ENCODE results near the gene LMO7.

The LMO7 gene

DNA sequence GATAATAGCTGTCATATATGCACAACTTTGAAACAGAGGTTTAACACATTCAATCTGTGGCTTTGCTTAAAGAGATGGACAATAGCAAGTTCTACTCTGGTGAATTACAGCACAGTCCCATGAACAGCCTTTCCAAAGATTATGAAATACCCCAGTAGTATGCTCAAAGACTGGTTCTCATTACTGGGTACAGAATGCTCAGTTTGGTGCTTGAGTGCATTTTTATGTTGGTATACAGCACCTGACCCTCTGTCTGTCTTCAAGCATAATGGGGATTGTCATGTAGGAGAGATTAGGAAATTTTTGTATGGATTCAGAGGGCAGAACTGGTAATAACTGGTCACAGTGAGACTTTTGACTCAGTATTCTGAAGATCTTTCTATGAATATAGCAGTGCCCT is 7.6 kb downstream of the LMO7 start:
- DNase-seq (ENCODE audit: low spot score), result no peak
- Histone ChIP-seq H2BK12ac (ENCODE audit: low read length) (no peak overlapping the region), H2AK5ac (ENCODE audit: low read depth, low read length) (no peak overlapping the region)

DNA sequence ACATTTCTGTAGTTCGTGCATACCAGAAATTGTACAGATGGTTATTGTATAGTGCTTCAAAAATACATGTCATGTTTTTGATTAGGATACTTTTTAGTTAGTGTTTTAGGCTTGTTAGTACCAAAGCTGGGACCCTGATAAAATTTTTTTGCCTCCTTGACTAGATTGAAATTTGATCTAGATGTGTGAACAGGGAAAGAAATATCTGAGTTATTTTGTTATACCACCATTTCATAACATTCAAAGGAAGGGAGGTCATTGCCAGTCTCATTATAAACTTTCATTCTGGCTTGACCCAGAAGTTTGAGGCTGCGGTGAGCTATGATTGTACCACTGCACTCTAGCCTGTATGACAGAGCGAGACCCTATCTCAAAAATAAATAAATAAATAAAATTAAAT is 9.0 kb downstream of the LMO7 start:
- H3K9me3 ChIP-seq (replicated peaks in 1 of 2; ENCODE audit: control insufficient read depth in 2 of 2, insufficient read depth in 1 of 2, low read depth in 1 of 2, low read length in 2 of 2), result no peaks in the 10 kb centered on the region
- H3K14ac ChIP-seq (ENCODE audit: low read length), result no peak overlapping the region
- H3K4me3 ChIP-seq (ENCODE audit: low read length in 2 of 2), result no peak overlapping the region
- H3K27me3 ChIP-seq (ENCODE audit: control insufficient read depth in 3 of 3, insufficient read depth in 3 of 3, low read depth in 1 of 3, low read length in 3 of 3), result no peaks in the 10 kb centered on the region
- DNase-seq (ENCODE audit: low spot score), result no peak
- H3K4ac ChIP-seq (ENCODE audit: low read length), result no peak overlapping the region
- H2BK15ac ChIP-seq (ENCODE audit: low read length), result no peak overlapping the region
- H3K36me3 ChIP-seq (replicated peaks in 1 of 2; ENCODE audit: control insufficient read depth in 2 of 2, insufficient read depth in 2 of 2, low read length in 2 of 2), result no peaks in the 10 kb centered on the region
- H2AFZ ChIP-seq (ENCODE audit: low read length), result no peak overlapping the region
- H2BK5ac ChIP-seq (ENCODE audit: low read length), result no peak overlapping the region
- H3K23ac ChIP-seq (ENCODE audit: low read depth, low read length, poor library complexity), result no peak overlapping the region
- no peaks in the 10 kb centered on the region for H3K4me1 ChIP-seq (ENCODE audit: control insufficient read depth in 2 of 2, insufficient read depth in 1 of 2, low read depth in 1 of 2, low read length in 2 of 2)
- no peak overlapping the region for H2BK120ac ChIP-seq (ENCODE audit: low read depth, low read length)
- no peak overlapping the region for H4K91ac ChIP-seq (ENCODE audit: low read depth, low read length, poor library complexity)
- H3K18ac ChIP-seq (ENCODE audit: low read length), result no peak overlapping the region
- H3K9ac ChIP-seq (ENCODE audit: low read depth, low read length, poor library complexity), result no peak overlapping the region
- no peak overlapping the region for H3K4me2 ChIP-seq (ENCODE audit: insufficient read depth, low read length, poor library complexity, severe bottlenecking)
- no CpG with 5 or more reads among the region's 3 CpGs for WGBS, 2 donors (ENCODE audit: extremely low coverage in 2 of 2, insufficient read length in 2 of 2, insufficient replicate concordance in 1 of 2)
- no peak overlapping the region for H4K8ac ChIP-seq (ENCODE audit: low read depth, low read length)
- H2AK5ac ChIP-seq (ENCODE audit: low read depth, low read length), result no peak overlapping the region
- H3K27ac ChIP-seq (replicated peaks; ENCODE audit: low read length), result no peak overlapping the region
- H2BK12ac ChIP-seq (ENCODE audit: low read length), result no peak overlapping the region
- H3K79me1 ChIP-seq (ENCODE audit: low read depth, low read length), result no peaks in the 10 kb centered on the region

More for the DNA sequence above, 7.6 kb downstream of the LMO7 start:
- Histone ChIP-seq H3K27ac (replicated peaks; ENCODE audit: low read length) (no peak overlapping the region), H3K14ac (ENCODE audit: low read length) (no peak overlapping the region), H2BK15ac (ENCODE audit: low read length) (no peak overlapping the region), H3K79me1 (ENCODE audit: low read depth, low read length) (no peaks in the 10 kb centered on the region), H3K9ac (ENCODE audit: low read depth, low read length, poor library complexity) (no peak overlapping the region), H3K36me3 (replicated peaks in 1 of 2; ENCODE audit: control insufficient read depth in 2 of 2, insufficient read depth in 2 of 2, low read length in 2 of 2) (no peaks in the 10 kb centered on the region), H3K4me1 (ENCODE audit: control insufficient read depth in 2 of 2, insufficient read depth in 1 of 2, low read depth in 1 of 2, low read length in 2 of 2) (no peaks in the 10 kb centered on the region), H3K4ac (ENCODE audit: low read length) (no peak overlapping the region), H3K4me3 (ENCODE audit: low read length in 2 of 2) (no peak overlapping the region), H3K23ac (ENCODE audit: low read depth, low read length, poor library complexity) (no peak overlapping the region), H2BK5ac (ENCODE audit: low read length) (no peak overlapping the region), H3K9me3 (replicated peaks in 1 of 2; ENCODE audit: control insufficient read depth in 2 of 2, insufficient read depth in 1 of 2, low read depth in 1 of 2, low read length in 2 of 2) (no peaks in the 10 kb centered on the region), H3K27me3 (ENCODE audit: control insufficient read depth in 3 of 3, insufficient read depth in 3 of 3, low read depth in 1 of 3, low read length in 3 of 3) (no peaks in the 10 kb centered on the region), H3K18ac (ENCODE audit: low read length) (no peak overlapping the region), H2AFZ (ENCODE audit: low read length) (no peak overlapping the region), H3K4me2 (ENCODE audit: insufficient read depth, low read length, poor library complexity, severe bottlenecking) (no peak overlapping the region), H2BK120ac (ENCODE audit: low read depth, low read length) (no peak overlapping the region), H4K91ac (ENCODE audit: low read depth, low read length, poor library complexity) (no peak overlapping the region), H4K8ac (ENCODE audit: low read depth, low read length) (no peak overlapping the region)

DNA sequence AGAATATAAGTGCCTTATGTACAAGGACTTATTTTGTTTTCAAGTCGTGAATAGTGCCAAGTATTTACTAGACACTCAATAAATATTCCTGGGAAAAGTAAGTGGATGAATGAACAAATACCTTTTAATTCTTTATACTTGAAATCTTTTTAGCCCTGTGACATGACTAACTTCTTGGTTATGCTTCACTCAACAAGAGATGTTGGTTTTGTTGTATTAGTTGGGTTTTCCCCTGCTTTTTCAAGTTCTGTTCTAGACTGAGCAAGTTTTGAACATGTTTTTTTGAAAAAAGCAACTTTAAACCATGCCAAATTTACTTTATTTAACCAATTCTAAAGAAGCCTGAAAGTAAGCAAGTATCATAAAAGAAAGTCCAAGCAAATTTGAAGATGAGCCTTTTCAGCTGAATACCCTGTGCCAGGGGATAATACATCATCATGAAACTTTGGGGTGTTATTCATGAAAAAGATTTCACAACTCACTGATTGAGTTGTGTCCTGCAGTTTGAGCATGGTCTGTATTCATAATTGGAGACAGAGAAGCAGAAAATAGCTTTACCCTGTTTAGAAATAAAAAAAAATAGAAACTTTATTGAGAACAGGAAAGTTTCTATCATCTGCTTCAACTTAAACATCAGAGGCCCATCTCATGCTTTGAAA is 11.1 kb downstream of the LMO7 start:
- no peak overlapping the region for H2BK12ac ChIP-seq (ENCODE audit: low read length)
- no peak overlapping the region for H2AK5ac ChIP-seq (ENCODE audit: low read depth, low read length)
- DNase-seq (ENCODE audit: low spot score), result no peak
- H3K27me3 ChIP-seq (ENCODE audit: control insufficient read depth in 3 of 3, insufficient read depth in 3 of 3, low read depth in 1 of 3, low read length in 3 of 3), result no peaks in the 10 kb centered on the region
- H3K4ac ChIP-seq (ENCODE audit: low read length), result no peak overlapping the region
- H3K79me1 ChIP-seq (ENCODE audit: low read depth, low read length), result no peaks in the 10 kb centered on the region
- H3K9ac ChIP-seq (ENCODE audit: low read depth, low read length, poor library complexity), result no peak overlapping the region
- no peak overlapping the region for H4K91ac ChIP-seq (ENCODE audit: low read depth, low read length, poor library complexity)
- H3K27ac ChIP-seq (replicated peaks; ENCODE audit: low read length), result no peak overlapping the region
- no peak overlapping the region for H4K8ac ChIP-seq (ENCODE audit: low read depth, low read length)
- H3K4me2 ChIP-seq (ENCODE audit: insufficient read depth, low read length, poor library complexity, severe bottlenecking), result no peak overlapping the region
- WGBS, 2 donors (ENCODE audit: extremely low coverage in 2 of 2, insufficient read length in 2 of 2, insufficient replicate concordance in 1 of 2), result no CpG with 5 or more reads among the region's 1 CpG
- no peak overlapping the region for H3K23ac ChIP-seq (ENCODE audit: low read depth, low read length, poor library complexity)
- H3K18ac ChIP-seq (ENCODE audit: low read length), result no peak overlapping the region
- H2AFZ ChIP-seq (ENCODE audit: low read length), result no peak overlapping the region
- H3K4me1 ChIP-seq (ENCODE audit: control insufficient read depth in 2 of 2, insufficient read depth in 1 of 2, low read depth in 1 of 2, low read length in 2 of 2), result no peaks in the 10 kb centered on the region
- no peak overlapping the region for H3K14ac ChIP-seq (ENCODE audit: low read length)
- H2BK5ac ChIP-seq (ENCODE audit: low read length), result no peak overlapping the region
- no peak overlapping the region for H2BK120ac ChIP-seq (ENCODE audit: low read depth, low read length)
- H3K36me3 ChIP-seq (replicated peaks in 1 of 2; ENCODE audit: control insufficient read depth in 2 of 2, insufficient read depth in 2 of 2, low read length in 2 of 2), result no peaks in the 10 kb centered on the region
- H3K9me3 ChIP-seq (replicated peaks in 1 of 2; ENCODE audit: control insufficient read depth in 2 of 2, insufficient read depth in 1 of 2, low read depth in 1 of 2, low read length in 2 of 2), result no peaks in the 10 kb centered on the region
- H2BK15ac ChIP-seq (ENCODE audit: low read length), result no peak overlapping the region
- H3K4me3 ChIP-seq (ENCODE audit: low read length in 2 of 2), result no peak overlapping the region

GRCh38 chr13:75648446-75648845 is 12.3 kb downstream of the LMO7 start:
- no CpG with 5 or more reads among the region's 2 CpGs for whole genome bisulfite sequencing, 2 donors (ENCODE audit: extremely low coverage in 2 of 2, insufficient read length in 2 of 2, insufficient replicate concordance in 1 of 2)
- Histone ChIP-seq H2BK12ac (ENCODE audit: low read length) (no peak overlapping the region), H3K4me3 (ENCODE audit: low read length in 2 of 2) (no peak overlapping the region)

More at GRCh38 chr13:75648446-75648845, 12.3 kb downstream of the LMO7 start:
- Histone ChIP-seq H3K9ac (ENCODE audit: low read depth, low read length, poor library complexity) (no peak overlapping the region), H4K91ac (ENCODE audit: low read depth, low read length, poor library complexity) (no peak overlapping the region), H2BK15ac (ENCODE audit: low read length) (no peak overlapping the region), H3K4me2 (ENCODE audit: insufficient read depth, low read length, poor library complexity, severe bottlenecking) (no peak overlapping the region), H2AFZ (ENCODE audit: low read length) (no peak overlapping the region), H3K36me3 (replicated peaks in 1 of 2; ENCODE audit: control insufficient read depth in 2 of 2, insufficient read depth in 2 of 2, low read length in 2 of 2) (no peaks in the 10 kb centered on the region), H2BK120ac (ENCODE audit: low read depth, low read length) (no peak overlapping the region), H2BK5ac (ENCODE audit: low read length) (no peak overlapping the region), H3K18ac (ENCODE audit: low read length) (no peak overlapping the region), H3K23ac (ENCODE audit: low read depth, low read length, poor library complexity) (no peak overlapping the region), H3K79me1 (ENCODE audit: low read depth, low read length) (no peaks in the 10 kb centered on the region), H3K27ac (replicated peaks; ENCODE audit: low read length) (no peak overlapping the region), H4K8ac (ENCODE audit: low read depth, low read length) (no peak overlapping the region), H3K4me1 (ENCODE audit: control insufficient read depth in 2 of 2, insufficient read depth in 1 of 2, low read depth in 1 of 2, low read length in 2 of 2) (no peaks in the 10 kb centered on the region), H3K27me3 (ENCODE audit: control insufficient read depth in 3 of 3, insufficient read depth in 3 of 3, low read depth in 1 of 3, low read length in 3 of 3) (no peaks in the 10 kb centered on the region), H2AK5ac (ENCODE audit: low read depth, low read length) (no peak overlapping the region), H3K4ac (ENCODE audit: low read length) (no peak overlapping the region), H3K9me3 (replicated peaks in 1 of 2; ENCODE audit: control insufficient read depth in 2 of 2, insufficient read depth in 1 of 2, low read depth in 1 of 2, low read length in 2 of 2) (no peaks in the 10 kb centered on the region), H3K14ac (ENCODE audit: low read length) (no peak overlapping the region)
- DNase-seq (ENCODE audit: low spot score), result no peak
